ENCODE results near the gene SMIM41.

DNA sequence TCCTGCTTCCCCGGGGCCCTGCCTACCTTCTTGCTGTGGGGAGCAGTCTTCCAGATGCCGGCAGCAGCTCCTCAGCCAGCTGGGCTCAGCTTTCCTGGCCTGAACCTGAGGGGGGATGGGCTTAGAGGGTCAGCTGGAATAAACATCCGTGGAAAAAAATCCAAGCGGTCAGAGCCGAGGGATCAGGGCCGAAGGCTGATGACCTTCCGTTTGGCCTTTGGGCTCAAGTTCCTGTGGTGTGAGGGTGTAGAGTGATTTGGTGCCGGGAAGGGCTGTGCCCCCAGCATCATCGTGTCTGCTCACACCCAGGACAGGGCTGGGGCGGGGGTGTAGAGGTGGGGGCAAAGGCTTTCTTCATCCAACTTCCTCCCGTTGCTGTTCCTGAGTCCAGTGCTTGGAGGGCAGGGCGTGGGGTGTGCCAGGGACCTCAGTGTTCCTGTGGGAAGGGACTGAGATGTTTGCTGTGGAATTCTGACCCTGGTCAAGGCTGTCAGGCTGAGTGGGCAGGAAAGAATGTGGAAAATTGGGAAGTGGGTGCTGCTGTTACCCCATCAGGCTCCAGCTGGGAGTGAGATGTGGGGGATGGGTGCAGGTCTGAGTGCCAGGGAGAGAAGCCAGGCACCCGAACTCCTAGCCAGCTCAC is 2.6 kb downstream of the SMIM41 start:
- TF ChIP-seq, protein P1, sequence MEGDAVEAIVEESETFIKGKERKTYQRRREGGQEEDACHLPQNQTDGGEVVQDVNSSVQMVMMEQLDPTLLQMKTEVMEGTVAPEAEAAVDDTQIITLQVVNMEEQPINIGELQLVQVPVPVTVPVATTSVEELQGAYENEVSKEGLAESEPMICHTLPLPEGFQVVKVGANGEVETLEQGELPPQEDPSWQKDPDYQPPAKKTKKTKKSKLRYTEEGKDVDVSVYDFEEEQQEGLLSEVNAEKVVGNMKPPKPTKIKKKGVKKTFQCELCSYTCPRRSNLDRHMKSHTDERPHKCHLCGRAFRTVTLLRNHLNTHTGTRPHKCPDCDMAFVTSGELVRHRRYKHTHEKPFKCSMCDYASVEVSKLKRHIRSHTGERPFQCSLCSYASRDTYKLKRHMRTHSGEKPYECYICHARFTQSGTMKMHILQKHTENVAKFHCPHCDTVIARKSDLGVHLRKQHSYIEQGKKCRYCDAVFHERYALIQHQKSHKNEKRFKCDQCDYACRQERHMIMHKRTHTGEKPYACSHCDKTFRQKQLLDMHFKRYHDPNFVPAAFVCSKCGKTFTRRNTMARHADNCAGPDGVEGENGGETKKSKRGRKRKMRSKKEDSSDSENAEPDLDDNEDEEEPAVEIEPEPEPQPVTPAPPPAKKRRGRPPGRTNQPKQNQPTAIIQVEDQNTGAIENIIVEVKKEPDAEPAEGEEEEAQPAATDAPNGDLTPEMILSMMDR (optimal IDR thresholded peaks at IDR 0.05 in 1 of 3, IDR thresholded peaks at IDR 0.05 in 1 of 3, conservative IDR thresholded peaks at IDR 0.05 in 1 of 3; ENCODE audit: extremely low read depth in 1 of 3, insufficient read depth in 2 of 3, low read length in 3 of 3) = no peak
- TF ChIP-seq EZH2 (IDR thresholded peaks at IDR 0.05; ENCODE audit: low read length) = no peak

Data from keratinocyte (primary cell).